NCI-H2227 (cell line): Measurements from ENCODE around the gene INTS11.
A peak's percentile ranks its signal among the peaks of the same experiment; 100 is the strongest.
"Not testable (repeated sequence)": the region's sequence is repeated elsewhere in the genome, so short reads cannot be mapped to it uniquely, and the experiment has no call there.

Experiments used
- DNase-seq: peaks from one replicate; lab custom pipeline; 2025; ENCODE audit not compliant: unreplicated experiment; lab: John Stamatoyannopoulos, UW

INTS11 gene

GRCh38 chr1:1324524-1325287 lies at the start of gene INTS11, which contains the start of gene CPTP:
Gene INTS11, minus strand, starts transcription at chr1:1324660. Its CDS starts 52 bp downstream, at chr1:1324608.
Gene CPTP, plus strand, starts transcription at chr1:1324802. Its CDS starts 2,109 bp downstream, at chr1:1326911.
- DNase-seq, result peak; percentile 96

- no peak for DNase-seq
Observed at GRCh38 chr1:1373815-1374588, 49.5 kb upstream of the INTS11 start.

GRCh38 chr1:1373051-1373814 lies 48.8 kb upstream of the INTS11 start:
- DNase-seq, result no peak

GRCh38 chr1:1371746-1372711 lies 47.6 kb upstream of the INTS11 start:
- peak; percentile 74 for DNase-seq

GRCh38 chr1:1371364-1371745 lies 46.9 kb upstream of the INTS11 start:
- DNase-seq, result no peak

GRCh38 chr1:1370771-1371300 lies 46.4 kb upstream of the INTS11 start:
- DNase-seq, result no peak

- not testable (repeated sequence) for DNase-seq
Observed at GRCh38 chr1:1370094-1370493, 45.6 kb upstream of the INTS11 start.

- no peak for DNase-seq
Observed at GRCh38 chr1:1367315-1367714, 42.9 kb upstream of the INTS11 start.

GRCh38 chr1:1366699-1367066 lies 42.2 kb upstream of the INTS11 start:
- no peak for DNase-seq

- DNase-seq, result no peak
Observed at GRCh38 chr1:1365875-1366698, 41.6 kb upstream of the INTS11 start.

- no peak for DNase-seq
Observed at GRCh38 chr1:1364266-1364665, 39.8 kb upstream of the INTS11 start.

GRCh38 chr1:1361982-1362423 lies 37.5 kb upstream of the INTS11 start:
- DNase-seq, result peak; percentile 59

- no peak for DNase-seq
Observed at GRCh38 chr1:1361233-1361981, 36.9 kb upstream of the INTS11 start.

GRCh38 chr1:1360506-1361169 lies 36.2 kb upstream of the INTS11 start:
- DNase-seq, result no peak

- DNase-seq, result no peak
Observed at GRCh38 chr1:1359664-1360468, 35.4 kb upstream of the INTS11 start.

- no peak for DNase-seq
Observed at GRCh38 chr1:1359308-1359663, 34.8 kb upstream of the INTS11 start.
